GM18520 (cell line): Measurements from ENCODE around the gene ANK3.

Experiments
- ATAC-seq: cut with Tn5 transposase; IDR thresholded peaks from one replicate; pipeline ENCODE4 v1.9.1; 2021; ENCODE audit not compliant: unreplicated experiment

ANK3 gene

GRCh38 chr10:60380781-60381180, 8.9 kb downstream of the ANK3 start:
- no peak for ATAC-seq

- ATAC-seq, result no peak
Measured at GRCh38 chr10:60377955-60378354, 11.7 kb downstream of the ANK3 start.

GRCh38 chr10:60377042-60377352, 12.7 kb downstream of the ANK3 start:
- no peak for ATAC-seq

- no peak for ATAC-seq
Measured at GRCh38 chr10:60376221-60377041, 13.2 kb downstream of the ANK3 start.

- no peak for ATAC-seq
Measured at GRCh38 chr10:60375293-60376004, 14.2 kb downstream of the ANK3 start.

DNA sequence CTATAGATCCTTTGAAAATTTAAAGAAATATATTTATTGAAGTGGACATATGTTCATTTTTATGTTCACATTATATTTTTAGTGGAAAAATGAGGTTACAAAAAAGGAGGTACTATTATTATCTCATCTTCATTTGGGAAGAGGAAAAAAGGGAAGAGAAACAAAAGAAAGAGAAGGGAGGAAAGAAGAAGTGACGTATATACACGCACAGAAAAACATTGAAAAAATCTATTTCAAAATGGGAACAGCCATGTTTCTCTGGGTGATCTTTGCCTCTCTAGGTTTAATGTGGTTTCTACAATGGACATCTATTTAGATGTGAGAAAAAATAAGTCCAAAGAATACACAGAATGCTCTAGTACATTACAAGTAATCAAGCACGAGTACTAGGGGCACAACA, 14.8 kb downstream of the ANK3 start:
- ATAC-seq, result no peak

DNA sequence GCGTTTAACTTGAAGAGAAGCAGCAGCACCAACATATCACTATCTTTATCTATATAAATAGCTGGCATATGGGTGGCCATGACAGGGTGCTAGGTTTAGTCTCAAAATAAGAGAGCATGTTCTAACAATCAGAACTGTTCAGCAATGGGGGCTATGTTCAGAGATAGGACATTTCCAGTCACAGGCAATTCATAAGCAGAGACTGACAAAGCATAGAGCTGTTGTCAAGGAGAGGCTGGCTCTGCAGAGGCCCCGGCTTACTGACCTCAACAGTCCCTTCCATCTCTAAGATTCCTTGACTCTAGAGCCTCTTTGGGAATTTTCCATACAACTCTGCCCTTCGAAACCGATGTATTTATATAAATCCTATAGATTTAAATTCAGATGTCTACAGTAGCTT, 17.2 kb downstream of the ANK3 start:
- ATAC-seq, result no peak

DNA sequence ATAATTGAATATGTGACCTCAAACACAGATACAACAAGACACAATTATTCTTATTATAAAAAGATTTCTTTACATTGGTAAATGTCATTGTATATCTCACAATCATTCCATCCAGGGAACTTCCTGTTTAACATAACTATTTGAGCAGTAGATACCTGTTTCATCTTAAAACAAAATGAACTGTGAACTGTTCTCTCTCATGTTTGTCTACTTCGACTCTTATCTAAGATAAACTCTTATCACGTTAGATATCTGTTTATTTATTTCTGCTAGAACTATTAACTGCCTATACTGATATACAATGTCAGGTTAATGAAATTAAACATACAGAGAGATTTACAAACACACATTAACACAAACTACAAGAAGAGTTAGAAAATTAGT, 20.1 kb downstream of the ANK3 start:
- no peak for ATAC-seq

- no peak for ATAC-seq
Measured at GRCh38 chr10:60368875-60369546, 20.7 kb downstream of the ANK3 start.

DNA sequence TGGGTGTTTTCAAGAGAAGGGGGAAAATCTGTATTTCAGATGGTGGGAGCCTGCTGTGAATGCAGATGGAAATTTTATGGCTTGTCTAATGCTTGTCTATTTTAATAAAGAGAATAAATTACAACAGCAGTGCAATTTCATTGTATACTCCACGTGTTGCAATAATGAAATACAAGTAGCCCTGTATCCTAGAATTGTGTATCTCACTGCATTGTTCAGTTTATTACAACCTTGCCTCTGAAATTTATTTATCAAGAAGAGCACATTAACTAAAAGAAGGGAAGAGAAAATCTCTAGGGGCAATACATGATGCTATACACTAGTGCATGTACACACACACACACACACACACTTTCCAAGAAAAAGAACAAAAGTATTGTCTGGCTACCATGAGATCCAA, 21.8 kb downstream of the ANK3 start:
- ATAC-seq, result no peak

GRCh38 chr10:60367431-60367830, 22.2 kb downstream of the ANK3 start:
- ATAC-seq, result no peak

DNA sequence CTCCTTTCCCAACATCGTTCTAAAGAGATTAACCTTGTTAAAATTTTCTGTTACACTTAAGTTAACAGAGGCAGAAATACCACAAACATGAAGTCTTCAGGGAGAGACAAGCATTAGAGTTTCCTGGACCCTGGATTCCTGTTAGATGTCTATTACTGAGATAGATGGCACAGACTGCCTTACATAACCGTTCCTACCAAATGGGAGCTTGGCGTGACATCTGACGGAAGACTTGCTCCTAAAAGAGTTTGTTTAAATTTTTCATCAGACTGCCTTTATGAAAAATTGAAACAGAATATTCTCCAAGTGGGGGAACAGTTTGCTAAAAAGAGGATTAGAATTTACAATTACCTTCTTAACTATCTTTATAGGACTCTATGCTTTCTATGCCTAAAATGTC, 22.7 kb downstream of the ANK3 start:
- ATAC-seq, result no peak

DNA sequence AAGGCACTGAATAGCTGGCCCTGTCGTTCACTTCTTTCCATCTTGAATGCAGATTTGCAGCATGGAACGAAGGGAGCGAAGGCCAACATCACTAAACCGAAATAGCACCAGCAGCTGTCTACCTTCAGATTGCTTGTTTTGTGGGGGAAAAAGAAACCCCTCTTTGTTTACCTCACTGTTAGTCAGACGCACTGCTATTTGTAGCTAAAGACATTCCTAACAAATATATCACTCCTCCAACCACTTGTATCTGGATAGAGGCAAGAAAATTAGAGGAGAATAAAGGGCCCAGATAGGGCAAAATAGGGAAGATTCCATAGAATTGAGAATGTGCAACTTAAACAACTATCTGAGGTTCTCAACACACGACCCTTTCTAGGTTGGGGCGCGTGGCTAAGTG, 26.5 kb downstream of the ANK3 start:
- ATAC-seq, result no peak

DNA sequence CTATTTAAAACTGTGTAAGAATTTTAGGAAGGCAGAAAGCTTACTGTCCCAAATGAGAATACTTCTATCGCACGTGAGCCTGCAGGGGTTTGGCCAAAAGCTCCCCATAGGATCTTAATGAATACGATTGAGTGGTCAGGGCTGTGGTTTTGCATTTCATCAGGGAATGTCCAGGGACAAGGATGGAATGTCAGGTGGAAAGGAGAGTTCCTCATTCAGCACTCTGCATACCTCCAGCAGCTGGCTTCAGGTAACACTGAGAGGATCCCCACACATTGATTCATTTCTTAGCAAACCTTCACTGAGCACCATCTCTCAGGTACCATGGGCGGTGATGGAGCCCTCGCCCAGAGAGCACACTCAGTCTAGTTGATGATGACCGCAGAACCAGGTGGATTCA, 27.2 kb downstream of the ANK3 start:
- no peak for ATAC-seq

DNA sequence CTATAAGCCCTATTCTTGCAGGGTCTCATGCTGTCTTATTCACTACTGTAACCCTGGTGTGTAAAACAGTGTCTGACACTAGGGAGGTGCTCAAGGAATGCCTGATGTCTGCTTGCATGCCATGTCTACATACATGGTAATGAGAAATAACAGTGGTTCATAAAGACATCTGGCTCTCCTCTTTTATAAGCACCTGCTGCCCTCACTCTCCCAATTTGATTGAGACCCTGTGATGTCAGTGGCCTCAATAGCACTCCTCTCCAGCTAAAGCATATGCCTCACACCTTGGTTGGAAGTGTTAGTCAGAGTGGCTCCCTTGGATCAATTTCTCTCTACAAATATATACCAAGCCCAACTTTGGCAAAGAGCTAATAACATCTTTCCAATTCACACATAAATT, 30.6 kb downstream of the ANK3 start:
- ATAC-seq, result no peak

DNA sequence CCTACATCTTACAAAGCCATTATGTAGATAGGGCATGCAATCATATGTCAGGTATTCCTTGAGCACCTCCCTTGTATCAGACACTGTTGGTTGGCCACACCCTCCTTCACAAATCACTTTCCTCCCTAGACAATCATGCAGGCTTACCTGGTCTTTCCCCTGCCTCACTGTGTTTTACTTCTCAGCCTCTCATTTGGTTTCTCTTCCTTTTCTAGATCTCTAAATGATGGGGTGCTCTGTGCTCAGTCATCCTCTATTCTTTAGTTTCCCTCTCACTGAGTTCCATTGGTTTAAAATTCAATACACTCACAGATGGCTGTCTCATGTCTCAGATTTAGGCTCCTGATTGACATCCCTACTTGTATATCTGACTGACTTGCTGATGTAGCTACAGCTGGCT, 31.4 kb downstream of the ANK3 start:
- peak; percentile 87 for ATAC-seq

- ATAC-seq, result no peak
Measured at GRCh38 chr10:60353519-60354258, 36.0 kb downstream of the ANK3 start.

GRCh38 chr10:60352105-60352504, 37.6 kb downstream of the ANK3 start:
- no peak for ATAC-seq

DNA sequence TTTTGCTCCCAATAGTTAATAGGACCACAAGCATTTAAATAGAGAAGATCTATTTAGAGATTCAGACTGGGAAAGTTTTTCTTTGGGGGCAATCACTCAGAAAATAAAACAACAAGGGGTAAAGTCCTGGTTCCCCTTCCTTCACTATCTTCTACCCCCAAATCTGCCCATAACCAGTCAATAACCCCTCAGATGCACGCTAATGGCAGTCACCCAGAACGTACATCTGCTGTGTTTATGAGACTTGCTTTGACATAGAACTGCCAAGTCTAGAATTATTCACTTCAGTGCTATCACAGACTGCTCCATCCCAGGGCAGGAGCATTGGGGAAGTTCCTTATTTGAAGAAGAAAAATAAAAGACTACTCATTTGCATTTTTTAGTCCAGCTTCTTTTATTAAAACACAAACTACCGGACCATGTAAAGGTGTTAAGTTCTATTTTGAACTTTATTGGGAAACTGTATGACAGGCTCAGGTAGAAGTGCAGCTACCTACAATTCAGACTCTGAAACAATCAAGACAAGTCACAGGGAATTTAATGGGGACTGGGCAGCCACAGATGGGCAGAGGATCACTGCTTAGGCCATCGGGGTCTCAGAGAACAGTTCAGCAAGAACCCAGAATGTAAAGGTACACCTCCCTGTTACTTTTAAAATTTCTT, 38.4 kb downstream of the ANK3 start:
- ATAC-seq, result peak; percentile 40

GRCh38 chr10:60350400-60350799, 39.3 kb downstream of the ANK3 start:
- ATAC-seq, result no peak

DNA sequence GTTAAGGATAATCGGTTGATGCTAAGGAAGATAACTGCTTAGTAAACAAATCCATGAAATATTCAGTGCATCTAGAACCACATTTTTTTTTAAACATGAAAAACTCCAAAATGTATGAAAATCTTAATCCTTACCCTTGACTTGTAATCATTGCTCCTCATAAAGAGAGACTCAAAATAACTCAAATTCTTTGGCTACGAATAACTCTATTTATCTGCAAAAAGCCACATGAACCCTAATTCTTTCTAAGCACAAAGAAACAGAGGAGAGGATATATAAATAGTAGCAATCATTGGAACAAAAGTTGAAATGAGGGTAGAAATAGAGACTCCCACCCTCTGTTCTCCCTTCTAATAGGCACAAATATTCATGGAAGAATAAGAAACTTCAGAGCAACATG, 40.2 kb downstream of the ANK3 start:
- ATAC-seq, result no peak
